ENCODE data around the gene ARL5B. TPM values are rescaled to one million over a fixed set of nuclear protein-coding genes. Genes with fewer than 3 reads are reported as not detected.

ARL5B gene
- polyA plus RNA-seq, 2 of the 4 experiments (the other 2 are of a cell fraction): 8.8 to 24.5 TPM

DNA sequence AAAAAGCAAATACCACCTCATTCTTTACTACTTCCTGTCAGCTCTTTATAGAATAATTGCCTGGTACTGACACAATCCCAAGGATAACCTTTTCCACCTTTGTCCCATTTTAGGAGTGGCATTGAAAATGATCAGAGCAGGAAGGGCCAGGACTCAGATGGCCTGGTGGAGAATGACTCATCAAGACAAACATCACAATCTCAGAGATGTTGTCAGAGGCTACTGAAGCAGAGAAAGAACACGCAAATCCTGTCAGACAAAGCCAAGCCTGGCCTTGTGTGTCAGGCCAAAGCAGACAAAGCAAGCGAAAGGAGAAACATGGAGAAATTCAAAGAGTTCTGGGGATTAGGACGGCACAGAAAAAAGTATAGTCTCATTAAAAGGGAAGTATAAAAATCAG lies 48.7 kb upstream of the ARL5B start:
- Histone ChIP-seq H3K27ac (peak overlapping the region; percentile 79 to 89), H3K4me2 (peak overlapping the region; percentile 72), H3K4me1 (peaks cover 79% of the 10 kb centered on the region), H3K4me3 (no peak overlapping the region), H3K9me3 (no peaks in the 10 kb centered on the region)
- ChIA-PET CTCF (no interaction called here), POLR2A (interaction anchor here (0.9 kb wide), 1 partner anchor 17 kb away, joined by 3 read pairs; no protein-coding TSS in a partner anchor)
- ATAC-seq: peak; percentile 95 to 96
- peak; percentile 99 for FAIRE-seq
- 0% methylated on average over 3 of the region's 3 CpGs for WGBS (ENCODE audit: missing lambda C conversion rate)
- TF ChIP-seq, protein P1, sequence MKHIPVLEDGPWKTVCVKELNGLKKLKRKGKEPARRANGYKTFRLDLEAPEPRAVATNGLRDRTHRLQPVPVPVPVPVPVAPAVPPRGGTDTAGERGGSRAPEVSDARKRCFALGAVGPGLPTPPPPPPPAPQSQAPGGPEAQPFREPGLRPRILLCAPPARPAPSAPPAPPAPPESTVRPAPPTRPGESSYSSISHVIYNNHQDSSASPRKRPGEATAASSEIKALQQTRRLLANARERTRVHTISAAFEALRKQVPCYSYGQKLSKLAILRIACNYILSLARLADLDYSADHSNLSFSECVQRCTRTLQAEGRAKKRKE (CRISPR knock-in tag; IDR thresholded peaks at IDR 0.05; ENCODE audit: low read depth): 0 out of 2 replicates have a peak, but pooled peaks have one; percentile 41
- TF ChIP-seq, protein P2, sequence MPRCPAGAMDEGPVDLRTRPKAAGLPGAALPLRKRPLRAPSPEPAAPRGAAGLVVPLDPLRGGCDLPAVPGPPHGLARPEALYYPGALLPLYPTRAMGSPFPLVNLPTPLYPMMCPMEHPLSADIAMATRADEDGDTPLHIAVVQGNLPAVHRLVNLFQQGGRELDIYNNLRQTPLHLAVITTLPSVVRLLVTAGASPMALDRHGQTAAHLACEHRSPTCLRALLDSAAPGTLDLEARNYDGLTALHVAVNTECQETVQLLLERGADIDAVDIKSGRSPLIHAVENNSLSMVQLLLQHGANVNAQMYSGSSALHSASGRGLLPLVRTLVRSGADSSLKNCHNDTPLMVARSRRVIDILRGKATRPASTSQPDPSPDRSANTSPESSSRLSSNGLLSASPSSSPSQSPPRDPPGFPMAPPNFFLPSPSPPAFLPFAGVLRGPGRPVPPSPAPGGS (IDR thresholded peaks at IDR 0.05): peak; percentile 57; the same call in 1 of the 3 replicates
- no peak for TF ChIP-seq KDM1A (IDR thresholded peaks at IDR 0.05; ENCODE audit: low read depth)
- peak; percentile 69 to 80; a peak in 3 of 5 replicates for TF ChIP-seq EP300 (IDR thresholded peaks at IDR 0.05)
- TF ChIP-seq MAFK (IDR thresholded peaks at IDR 0.05; ENCODE audit: partially characterized antibody): peak; percentile 70
- TF ChIP-seq FOXS1 (CRISPR knock-in tag; IDR thresholded peaks at IDR 0.05): no peak
- TF ChIP-seq MAZ (IDR thresholded peaks at IDR 0.05; ENCODE audit: borderline replicate concordance, low read depth, low read length): no peak
- no peak for TF ChIP-seq TFCP2L1 (CRISPR knock-in tag; IDR thresholded peaks at IDR 0.05)
- no peak for TF ChIP-seq ZFP36 (IDR thresholded peaks at IDR 0.05; ENCODE audit: borderline replicate concordance, partially characterized antibody)
- TF ChIP-seq, protein P3, sequence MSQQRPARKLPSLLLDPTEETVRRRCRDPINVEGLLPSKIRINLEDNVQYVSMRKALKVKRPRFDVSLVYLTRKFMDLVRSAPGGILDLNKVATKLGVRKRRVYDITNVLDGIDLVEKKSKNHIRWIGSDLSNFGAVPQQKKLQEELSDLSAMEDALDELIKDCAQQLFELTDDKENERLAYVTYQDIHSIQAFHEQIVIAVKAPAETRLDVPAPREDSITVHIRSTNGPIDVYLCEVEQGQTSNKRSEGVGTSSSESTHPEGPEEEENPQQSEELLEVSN (IDR thresholded peaks at IDR 0.05; ENCODE audit: borderline replicate concordance, low read depth): no peak
- TF ChIP-seq, protein P4, sequence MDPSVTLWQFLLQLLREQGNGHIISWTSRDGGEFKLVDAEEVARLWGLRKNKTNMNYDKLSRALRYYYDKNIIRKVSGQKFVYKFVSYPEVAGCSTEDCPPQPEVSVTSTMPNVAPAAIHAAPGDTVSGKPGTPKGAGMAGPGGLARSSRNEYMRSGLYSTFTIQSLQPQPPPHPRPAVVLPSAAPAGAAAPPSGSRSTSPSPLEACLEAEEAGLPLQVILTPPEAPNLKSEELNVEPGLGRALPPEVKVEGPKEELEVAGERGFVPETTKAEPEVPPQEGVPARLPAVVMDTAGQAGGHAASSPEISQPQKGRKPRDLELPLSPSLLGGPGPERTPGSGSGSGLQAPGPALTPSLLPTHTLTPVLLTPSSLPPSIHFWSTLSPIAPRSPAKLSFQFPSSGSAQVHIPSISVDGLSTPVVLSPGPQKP (IDR thresholded peaks at IDR 0.05; ENCODE audit: low read depth, low read length): no peak
- peak; percentile 88 for TF ChIP-seq GATA3 (IDR thresholded peaks at IDR 0.05; ENCODE audit: borderline replicate concordance)
- TF ChIP-seq, protein P5, sequence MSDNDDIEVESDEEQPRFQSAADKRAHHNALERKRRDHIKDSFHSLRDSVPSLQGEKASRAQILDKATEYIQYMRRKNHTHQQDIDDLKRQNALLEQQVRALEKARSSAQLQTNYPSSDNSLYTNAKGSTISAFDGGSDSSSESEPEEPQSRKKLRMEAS (IDR thresholded peaks at IDR 0.05): 0 out of 2 replicates have a peak, but pooled peaks have one; percentile 70
- no peak; the same call in 1 of the 2 replicates for TF ChIP-seq ESRRA (IDR thresholded peaks at IDR 0.05; ENCODE audit: borderline replicate concordance, low read length)
- no peak for TF ChIP-seq FOSB (CRISPR knock-in tag; IDR thresholded peaks at IDR 0.05)
- TF ChIP-seq CEBPB (IDR thresholded peaks at IDR 0.05): peak in 1 of 2 experiments; percentile 83; a peak in 2 of 4 replicates
- peak in 1 of 2 experiments; percentile 12; a peak in 2 of 5 replicates for TF ChIP-seq RAD21 (conservative IDR thresholded peaks at IDR 0.05 in 1 of 2, IDR thresholded peaks at IDR 0.05 in 1 of 2)
- TF ChIP-seq HOXB13 (CRISPR knock-in tag; IDR thresholded peaks at IDR 0.05; ENCODE audit: low read depth): 0 out of 2 replicates have a peak, but pooled peaks have one; percentile 38
- no peak for TF ChIP-seq POLR2AphosphoS2 (conservative IDR thresholded peaks at IDR 0.05; ENCODE audit: low read length)
- TF ChIP-seq MYC (IDR thresholded peaks at IDR 0.05; ENCODE audit: borderline replicate concordance, low read length): 0 out of 2 replicates have a peak, but pooled peaks have one; percentile 37
- peak; percentile 86 for TF ChIP-seq FOSL2 (IDR thresholded peaks at IDR 0.05)
- peak; percentile 99 for TF ChIP-seq FOSL2 (CRISPR knock-in tag; IDR thresholded peaks at IDR 0.05)
- TF ChIP-seq, protein P6, sequence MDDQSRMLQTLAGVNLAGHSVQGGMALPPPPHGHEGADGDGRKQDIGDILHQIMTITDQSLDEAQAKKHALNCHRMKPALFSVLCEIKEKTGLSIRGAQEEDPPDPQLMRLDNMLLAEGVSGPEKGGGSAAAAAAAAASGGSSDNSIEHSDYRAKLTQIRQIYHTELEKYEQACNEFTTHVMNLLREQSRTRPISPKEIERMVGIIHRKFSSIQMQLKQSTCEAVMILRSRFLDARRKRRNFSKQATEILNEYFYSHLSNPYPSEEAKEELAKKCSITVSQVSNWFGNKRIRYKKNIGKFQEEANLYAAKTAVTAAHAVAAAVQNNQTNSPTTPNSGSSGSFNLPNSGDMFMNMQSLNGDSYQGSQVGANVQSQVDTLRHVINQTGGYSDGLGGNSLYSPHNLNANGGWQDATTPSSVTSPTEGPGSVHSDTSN (IDR thresholded peaks at IDR 0.05): no peak
- TF ChIP-seq JUN (IDR thresholded peaks at IDR 0.05): peak; percentile 78 to 88
- no peak for TF ChIP-seq PHF8 (IDR thresholded peaks at IDR 0.05; ENCODE audit: borderline replicate concordance, low read depth)
- TF ChIP-seq HOXA7 (CRISPR knock-in tag; IDR thresholded peaks at IDR 0.05): no peak
- peak; percentile 92 for TF ChIP-seq JUNB (IDR thresholded peaks at IDR 0.05)
- peak; percentile 87 to 95 for DNase-seq (ENCODE audit: low read depth in 1 of 2, low spot score in 1 of 2)

All from A549 (cell line).